ENCODE results near the gene PSMC6. TPM values are rescaled to one million over a fixed set of nuclear protein-coding genes. Genes with fewer than 3 reads are reported as not detected.

Gene PSMC6
- total RNA-seq, 1 experiment from 2014 or later: 104 TPM

GRCh38 chr14:52703225-52703624 is 3.8 kb upstream of the PSMC6 start:
- no TSS peak for BruUV-seq (replicated peaks)
- DNase-seq: peak; percentile 47
- H3K9me3 Mint-ChIP-seq (ENCODE audit: low read depth, unreplicated experiment): peaks cover 2% of the 10 kb centered on the region
- CTCF ChIA-PET: no interaction called here
- H3K4me1 Mint-ChIP-seq (ENCODE audit: low read depth, unreplicated experiment): peaks cover 32% of the 10 kb centered on the region
- H3K27ac Mint-ChIP-seq (ENCODE audit: unreplicated experiment): peak overlapping the region; percentile 69
- peaks cover 32% of the 10 kb centered on the region for H3K36me3 Mint-ChIP-seq (ENCODE audit: insufficient read depth, unreplicated experiment)
- intact Hi-C loops (cut with micrococcal nuclease; ENCODE audit: unreplicated experiment): loop anchor here (10.0 kb wide), 1 partner anchor 148 kb away; the partner anchor contains the start of genes GPR137C and TXNDC16
- TF ChIP-seq CTCF (IDR thresholded peaks at IDR 0.05; ENCODE audit: unreplicated experiment): no peak
- no peak overlapping the region for H3K4me3 Mint-ChIP-seq (ENCODE audit: low read depth, unreplicated experiment)
- H3K27me3 Mint-ChIP-seq (ENCODE audit: unreplicated experiment): no peaks in the 10 kb centered on the region

GRCh38 chr14:52703664-52704063 is 3.3 kb upstream of the PSMC6 start:
- peak overlapping the region; percentile 69 for H3K27ac Mint-ChIP-seq (ENCODE audit: unreplicated experiment)
- peaks cover 30% of the 10 kb centered on the region for H3K4me1 Mint-ChIP-seq (ENCODE audit: low read depth, unreplicated experiment)
- intact Hi-C loops (cut with micrococcal nuclease; ENCODE audit: unreplicated experiment): loop anchor here (10.0 kb wide), 1 partner anchor 149 kb away; the partner anchor contains the start of genes GPR137C and TXNDC16
- TF ChIP-seq CTCF (IDR thresholded peaks at IDR 0.05; ENCODE audit: unreplicated experiment): no peak
- no peaks in the 10 kb centered on the region for H3K27me3 Mint-ChIP-seq (ENCODE audit: unreplicated experiment)
- CTCF ChIA-PET: no interaction called here
- BruUV-seq (replicated peaks): no TSS peak
- H3K9me3 Mint-ChIP-seq (ENCODE audit: low read depth, unreplicated experiment): peaks cover 2% of the 10 kb centered on the region
- peaks cover 37% of the 10 kb centered on the region for H3K36me3 Mint-ChIP-seq (ENCODE audit: insufficient read depth, unreplicated experiment)
- DNase-seq: no peak
- no peak overlapping the region for H3K4me3 Mint-ChIP-seq (ENCODE audit: low read depth, unreplicated experiment)

GRCh38 chr14:52706286-52706685 is 714 bp upstream of the PSMC6 start:
- H3K4me3 Mint-ChIP-seq (ENCODE audit: low read depth, unreplicated experiment): peak overlapping the region; percentile 95
- peaks cover 46% of the 10 kb centered on the region for H3K36me3 Mint-ChIP-seq (ENCODE audit: insufficient read depth, unreplicated experiment)
- H3K27me3 Mint-ChIP-seq (ENCODE audit: unreplicated experiment): no peaks in the 10 kb centered on the region
- DNase-seq: peak; percentile 12
- peak overlapping the region; percentile 97 for H3K27ac Mint-ChIP-seq (ENCODE audit: unreplicated experiment)
- peaks cover 2% of the 10 kb centered on the region for H3K9me3 Mint-ChIP-seq (ENCODE audit: low read depth, unreplicated experiment)
- peaks cover 18% of the 10 kb centered on the region for H3K4me1 Mint-ChIP-seq (ENCODE audit: low read depth, unreplicated experiment)
- BruUV-seq (replicated peaks): TSS peak; percentile 98
- no peak for TF ChIP-seq CTCF (IDR thresholded peaks at IDR 0.05; ENCODE audit: unreplicated experiment)
- CTCF ChIA-PET: no interaction called here
- intact Hi-C loops (cut with micrococcal nuclease; ENCODE audit: unreplicated experiment): loop anchor here (10.0 kb wide), 1 partner anchor 151 kb away; the partner anchor contains the start of genes GPR137C and TXNDC16

- H3K4me3 Mint-ChIP-seq (ENCODE audit: low read depth, unreplicated experiment): no peak overlapping the region
- H3K4me1 Mint-ChIP-seq (ENCODE audit: low read depth, unreplicated experiment): no peaks in the 10 kb centered on the region
- H3K36me3 Mint-ChIP-seq (ENCODE audit: insufficient read depth, unreplicated experiment): peaks cover 68% of the 10 kb centered on the region
- intact Hi-C loops (cut with micrococcal nuclease; ENCODE audit: unreplicated experiment): no loop called here
- no peaks in the 10 kb centered on the region for H3K9me3 Mint-ChIP-seq (ENCODE audit: low read depth, unreplicated experiment)
- H3K27me3 Mint-ChIP-seq (ENCODE audit: unreplicated experiment): no peaks in the 10 kb centered on the region
- CTCF ChIA-PET: interaction anchor here (0.9 kb wide), 1 partner anchor 18 kb away, joined by 4 read pairs; the partner anchor contains the start of gene STYX
- H3K27ac Mint-ChIP-seq (ENCODE audit: unreplicated experiment): no peak overlapping the region
- TF ChIP-seq CTCF (IDR thresholded peaks at IDR 0.05; ENCODE audit: unreplicated experiment): no peak
- BruUV-seq (replicated peaks): no TSS peak
- DNase-seq: no peak
These were observed 4.7 kb downstream of the PSMC6 start for GRCh38 chr14:52711666-52712065.

Measured in Calu3 (cell line).